Measurements from ENCODE around the gene TGFBR1. TPM values are rescaled to one million over a fixed set of nuclear protein-coding genes. Genes with fewer than 3 reads are reported as not detected.

The TGFBR1 gene
- total RNA-seq, 2 donors from 2014 or later, result 10.5 to 18.7 TPM

- Histone ChIP-seq H3K4me3 (no peak overlapping the region), H3K27ac (no peak overlapping the region)
These were observed 76.3 kb downstream of the TGFBR1 start for GRCh38 chr9:99181206-99181605.

GRCh38 chr9:99181621-99182020 is 76.7 kb downstream of the TGFBR1 start:
- no peak for ATAC-seq
- no peak for DNase-seq
- Histone ChIP-seq H3K27me3 (no peaks in the 10 kb centered on the region), H3K4me1 (peaks cover 13% of the 10 kb centered on the region), H3K4me3 (no peak overlapping the region), H3K36me3 (replicated peaks in 1 of 2; ENCODE audit: insufficient read depth in 1 of 2, low read depth in 2 of 2) (no peaks in the 10 kb centered on the region), H3K9me3 (no peaks in the 10 kb centered on the region), H3K27ac (no peak overlapping the region)
- TF ChIP-seq CTCF (IDR thresholded peaks at IDR 0.05) (no peak), POLR2A (IDR thresholded peaks at IDR 0.05) (no peak)
- intact Hi-C loops (cut with DNase I), result no loop called here
- WGBS, 2 donors, result 48 to 80% methylated on average over 4 of the region's 4 CpGs

More at GRCh38 chr9:99181206-99181605, 76.3 kb downstream of the TGFBR1 start:
- Histone ChIP-seq H3K4me1 (peaks cover 16% of the 10 kb centered on the region), H3K27me3 (no peaks in the 10 kb centered on the region), H3K36me3 (replicated peaks in 1 of 2; ENCODE audit: insufficient read depth in 1 of 2, low read depth in 2 of 2) (no peaks in the 10 kb centered on the region), H3K9me3 (no peaks in the 10 kb centered on the region)
- DNase-seq (no peak), ATAC-seq (no peak)
- intact Hi-C loops (cut with DNase I), result no loop called here
- no peak for TF ChIP-seq POLR2A (IDR thresholded peaks at IDR 0.05)
- no peak for TF ChIP-seq CTCF (IDR thresholded peaks at IDR 0.05)
- 72 to 77% methylated on average over 2 of the region's 2 CpGs for WGBS, 2 donors

GRCh38 chr9:99182356-99182755 is 77.4 kb downstream of the TGFBR1 start:
- ATAC-seq, result no peak
- WGBS, 2 donors, result 85 to 89% methylated on average over 3 of the region's 3 CpGs
- Histone ChIP-seq H3K27ac (no peak overlapping the region), H3K36me3 (replicated peaks in 1 of 2; ENCODE audit: insufficient read depth in 1 of 2, low read depth in 2 of 2) (no peaks in the 10 kb centered on the region), H3K27me3 (no peaks in the 10 kb centered on the region), H3K9me3 (no peaks in the 10 kb centered on the region), H3K4me1 (peaks cover 9% of the 10 kb centered on the region), H3K4me3 (no peak overlapping the region)
- intact Hi-C loops (cut with DNase I), result no loop called here
- TF ChIP-seq POLR2A (IDR thresholded peaks at IDR 0.05) (no peak), CTCF (IDR thresholded peaks at IDR 0.05) (no peak)
- no peak for DNase-seq

GRCh38 chr9:99183616-99184015 is 78.7 kb downstream of the TGFBR1 start:
- no peak overlapping the region for H3K4me3 ChIP-seq
- no peak for ATAC-seq

More at GRCh38 chr9:99183616-99184015, 78.7 kb downstream of the TGFBR1 start:
- DNase-seq, result no peak
- intact Hi-C loops (cut with DNase I), result no loop called here
- Histone ChIP-seq H3K4me1 (peaks cover 9% of the 10 kb centered on the region), H3K36me3 (replicated peaks in 1 of 2; ENCODE audit: insufficient read depth in 1 of 2, low read depth in 2 of 2) (no peaks in the 10 kb centered on the region), H3K9me3 (no peaks in the 10 kb centered on the region), H3K27ac (no peak overlapping the region), H3K27me3 (no peaks in the 10 kb centered on the region)
- TF ChIP-seq CTCF (IDR thresholded peaks at IDR 0.05) (no peak), POLR2A (IDR thresholded peaks at IDR 0.05) (no peak)
- 86 to 88% methylated on average over 1 to 3 of the region's 3 CpGs for WGBS, 2 donors

Data from body of pancreas (tissue), 4 donors.